ENCODE data around the gene PAPPA. TPM values are rescaled to one million over a fixed set of nuclear protein-coding genes. Genes with fewer than 3 reads are reported as not detected.

Gene PAPPA
- total and polyA plus RNA-seq, 8 donors = 0.45 to 11.7 (median 1.9) TPM

DNA sequence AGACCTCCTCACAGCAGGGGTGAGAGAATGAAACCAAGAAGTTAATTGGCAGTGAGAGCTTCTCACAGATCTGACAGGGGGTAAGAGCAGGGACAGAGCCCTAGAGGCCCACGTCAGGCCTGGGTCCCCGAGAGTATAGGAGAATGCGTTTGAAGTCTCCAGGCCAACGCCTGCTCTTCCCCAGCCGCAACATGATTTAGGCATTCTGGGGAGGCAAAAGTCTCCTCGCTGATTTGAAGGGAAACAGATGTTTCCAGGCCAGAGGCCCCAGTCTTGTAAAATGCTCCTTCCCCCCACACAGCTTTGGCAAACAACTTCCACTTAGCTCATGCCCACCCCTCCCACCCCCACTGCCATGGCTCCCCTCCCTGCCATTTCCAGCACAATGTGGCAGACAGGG lies 294.3 kb downstream of the PAPPA start:
- Histone ChIP-seq H3K36me3 (no peaks in the 10 kb centered on the region), H3K27me3 (no peaks in the 10 kb centered on the region), H3K9me3 (no peaks in the 10 kb centered on the region), H3K4me1 (peaks cover 0 to 7% (median 0%) of the 10 kb centered on the region in 4 donors), H3K27ac (no peak overlapping the region), H3K4me3 (no peak overlapping the region)
- WGBS, 5 donors = 37 to 71% (median 64%) methylated on average over 5 to 6 of the region's 6 CpGs
- peak in 1 of 2 donors; percentile 78 for DNase-seq
- TF ChIP-seq EP300 (IDR thresholded peaks at IDR 0.05) (no peak), POLR2A (IDR thresholded peaks at IDR 0.05) (no peak), POLR2AphosphoS5 (IDR thresholded peaks at IDR 0.05) (no peak)
- TF ChIP-seq, protein P1, sequence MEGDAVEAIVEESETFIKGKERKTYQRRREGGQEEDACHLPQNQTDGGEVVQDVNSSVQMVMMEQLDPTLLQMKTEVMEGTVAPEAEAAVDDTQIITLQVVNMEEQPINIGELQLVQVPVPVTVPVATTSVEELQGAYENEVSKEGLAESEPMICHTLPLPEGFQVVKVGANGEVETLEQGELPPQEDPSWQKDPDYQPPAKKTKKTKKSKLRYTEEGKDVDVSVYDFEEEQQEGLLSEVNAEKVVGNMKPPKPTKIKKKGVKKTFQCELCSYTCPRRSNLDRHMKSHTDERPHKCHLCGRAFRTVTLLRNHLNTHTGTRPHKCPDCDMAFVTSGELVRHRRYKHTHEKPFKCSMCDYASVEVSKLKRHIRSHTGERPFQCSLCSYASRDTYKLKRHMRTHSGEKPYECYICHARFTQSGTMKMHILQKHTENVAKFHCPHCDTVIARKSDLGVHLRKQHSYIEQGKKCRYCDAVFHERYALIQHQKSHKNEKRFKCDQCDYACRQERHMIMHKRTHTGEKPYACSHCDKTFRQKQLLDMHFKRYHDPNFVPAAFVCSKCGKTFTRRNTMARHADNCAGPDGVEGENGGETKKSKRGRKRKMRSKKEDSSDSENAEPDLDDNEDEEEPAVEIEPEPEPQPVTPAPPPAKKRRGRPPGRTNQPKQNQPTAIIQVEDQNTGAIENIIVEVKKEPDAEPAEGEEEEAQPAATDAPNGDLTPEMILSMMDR (IDR thresholded peaks at IDR 0.05) = no peak
- intact Hi-C loops (cut with DNase I; ENCODE audit: low total_unique reads) = no loop called here

DNA sequence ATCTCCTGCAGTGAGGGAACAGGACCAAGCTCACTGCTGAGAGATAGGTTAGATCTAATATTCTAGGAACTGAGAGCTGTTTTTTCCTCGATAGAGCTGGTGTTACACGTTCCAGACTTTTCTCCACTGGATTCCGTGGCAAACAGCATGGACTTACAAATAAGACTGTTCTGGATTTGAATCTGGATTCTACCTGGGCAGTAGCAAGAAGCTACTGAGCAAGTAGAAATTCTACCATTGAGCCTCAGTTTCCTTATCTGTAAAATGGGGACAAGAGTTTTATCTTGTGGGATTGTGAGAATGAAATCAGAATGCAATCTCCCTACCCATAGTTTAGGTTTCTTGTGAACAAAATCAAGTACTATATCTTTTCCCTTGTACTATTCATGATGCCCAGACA lies 294.8 kb downstream of the PAPPA start:
- no peak for TF ChIP-seq POLR2AphosphoS5 (IDR thresholded peaks at IDR 0.05)
- TF ChIP-seq EP300 (IDR thresholded peaks at IDR 0.05) = no peak
- no peak for TF ChIP-seq POLR2A (IDR thresholded peaks at IDR 0.05)
- TF ChIP-seq, protein P1 (IDR thresholded peaks at IDR 0.05) = no peak
- 72 to 89% (median 76%) methylated on average over 3 of the region's 3 CpGs for WGBS, 5 donors

DNA sequence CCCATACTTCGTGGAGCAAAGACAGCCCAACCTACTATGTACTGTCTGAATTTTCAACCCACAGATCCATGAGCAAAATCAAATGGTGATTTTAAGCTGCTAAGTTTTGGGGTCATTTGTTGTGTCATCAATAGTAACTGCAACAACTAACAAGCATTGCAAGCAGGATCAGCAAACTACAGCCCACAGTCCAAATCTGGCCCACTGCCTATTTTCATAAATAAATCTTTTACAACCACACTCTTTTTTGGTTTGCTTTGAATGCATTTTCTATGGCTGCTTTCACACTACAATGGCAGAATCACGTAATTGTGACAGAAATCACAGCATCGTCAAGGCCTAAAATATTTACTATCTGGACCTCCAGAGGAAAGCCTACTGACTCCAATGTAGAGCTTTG lies 296.4 kb downstream of the PAPPA start:
- Histone ChIP-seq H3K4me3 (no peak overlapping the region), H3K27ac (no peak overlapping the region), H3K4me1 (peaks cover 0 to 7% (median 0%) of the 10 kb centered on the region in 4 donors), H3K9me3 (no peaks in the 10 kb centered on the region), H3K27me3 (no peaks in the 10 kb centered on the region), H3K36me3 (no peaks in the 10 kb centered on the region)
- intact Hi-C loops (cut with DNase I; ENCODE audit: low total_unique reads) = no loop called here
- TF ChIP-seq EP300 (IDR thresholded peaks at IDR 0.05) (no peak), POLR2AphosphoS5 (IDR thresholded peaks at IDR 0.05) (no peak), POLR2A (IDR thresholded peaks at IDR 0.05) (no peak)
- TF ChIP-seq, protein P1 (IDR thresholded peaks at IDR 0.05) = no peak
- DNase-seq = no peak
- WGBS, 5 donors = 81 to 91% (median 89%) methylated on average over 3 of the region's 3 CpGs

More for the DNA sequence above, 294.8 kb downstream of the PAPPA start:
- Histone ChIP-seq H3K4me3 (no peak overlapping the region), H3K27ac (no peak overlapping the region), H3K27me3 (no peaks in the 10 kb centered on the region), H3K9me3 (no peaks in the 10 kb centered on the region), H3K4me1 (peaks cover 0 to 7% (median 0%) of the 10 kb centered on the region in 4 donors), H3K36me3 (no peaks in the 10 kb centered on the region)
- intact Hi-C loops (cut with DNase I; ENCODE audit: low total_unique reads) = no loop called here
- no peak for DNase-seq

DNA sequence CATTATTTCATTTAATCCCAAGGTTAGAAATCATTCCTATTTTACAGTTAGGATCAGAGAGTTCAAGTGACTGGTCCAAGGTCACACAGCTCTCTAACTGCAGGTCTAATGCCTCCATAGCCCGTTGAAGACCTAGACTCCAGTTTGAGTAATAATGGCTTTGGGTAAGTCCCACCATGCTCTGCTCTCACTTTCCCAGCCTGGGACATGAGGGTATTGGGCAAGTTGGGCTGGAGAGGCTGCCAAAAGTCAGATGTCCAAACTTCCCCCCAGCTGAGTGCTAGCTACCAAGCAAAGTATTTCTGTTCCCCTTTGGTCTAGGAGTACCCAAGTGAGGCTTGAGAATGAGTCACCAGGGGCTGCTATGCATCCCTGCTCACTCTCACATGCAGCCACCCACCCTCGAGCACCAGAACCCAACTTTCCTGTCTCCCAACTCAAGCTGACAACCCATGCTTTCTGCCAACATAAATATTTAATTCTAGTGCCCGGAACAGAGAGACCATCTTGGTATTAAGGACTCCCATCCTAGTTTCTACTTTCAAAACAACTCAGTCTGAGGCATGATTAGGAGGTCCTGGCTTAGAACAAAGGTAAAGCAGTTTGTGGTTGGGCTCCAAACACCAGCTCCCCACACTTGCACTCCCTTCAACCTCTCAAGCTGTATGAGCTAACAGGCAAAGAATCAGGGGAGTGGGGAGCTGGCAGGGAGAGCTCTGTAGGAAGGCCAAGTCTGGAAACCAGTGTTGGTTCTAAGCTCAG lies 297.0 kb downstream of the PAPPA start:
- intact Hi-C loops (cut with DNase I; ENCODE audit: low total_unique reads) = no loop called here
- H3K4me3 ChIP-seq = no peak overlapping the region
- H3K4me1 ChIP-seq = peaks cover 0 to 7% (median 0%) of the 10 kb centered on the region in 4 donors
- TF ChIP-seq POLR2AphosphoS5 (IDR thresholded peaks at IDR 0.05) = peak in 1 of 3 donors; percentile 23
- TF ChIP-seq, protein P1 (IDR thresholded peaks at IDR 0.05) = no peak
- H3K36me3 ChIP-seq = no peaks in the 10 kb centered on the region
- peak in 1 of 2 donors; percentile 70 for DNase-seq
- H3K27ac ChIP-seq = no peak overlapping the region
- 37 to 62% (median 46%) methylated on average over 3 of the region's 3 CpGs for WGBS, 5 donors
- no peaks in the 10 kb centered on the region for H3K27me3 ChIP-seq
- no peaks in the 10 kb centered on the region for H3K9me3 ChIP-seq
